Measurements from ENCODE around the gene PPP1R13B.

The PPP1R13B gene

GRCh38 chr14:103685276-103686211 is 161.8 kb downstream of the PPP1R13B start:
- no peak for DNase-seq (ENCODE audit: low read depth in 2 of 2)

DNA sequence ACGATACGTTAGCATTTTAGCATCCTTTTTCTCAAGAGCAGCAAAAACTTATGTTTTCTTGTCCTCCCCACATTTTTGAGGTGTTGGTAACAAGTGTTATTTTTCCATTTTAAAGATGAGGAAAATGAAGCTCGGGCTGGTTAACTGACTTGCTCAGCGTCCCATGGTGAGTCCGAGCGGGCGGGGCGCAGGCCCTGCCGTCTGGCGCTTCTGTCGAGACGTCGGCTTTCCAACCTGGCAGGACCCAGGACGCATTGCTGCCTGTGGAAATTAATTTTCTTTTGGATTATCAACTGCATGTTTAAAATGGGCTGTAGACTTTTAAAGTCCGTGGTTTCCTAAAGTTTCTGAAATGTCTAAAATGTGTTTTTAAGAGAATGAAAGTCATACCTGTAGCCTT is 162.5 kb downstream of the PPP1R13B start:
- no peak for DNase-seq (ENCODE audit: low read depth in 2 of 2)

- DNase-seq (ENCODE audit: low read depth in 2 of 2) = no peak
These were observed 162.9 kb downstream of the PPP1R13B start for GRCh38 chr14:103684471-103684870.

All from stimulated activated CD8-positive, alpha-beta memory T cell treated with anti-CD3 and anti-CD28 coated beads, Interleukin-15, amount 100 ng/mL, for 4 hours (primary cell).